Fibroblast of gingiva (primary cell): Measurements from ENCODE around the gene WNT2.
"Not testable (repeated sequence)": the region's sequence is repeated elsewhere in the genome, so short reads cannot be mapped to it uniquely, and the experiment has no call there.

Experiments
- DNase-seq: peaks from one replicate; pipeline ENCODE4 v3.0.0-alpha.2; 2011; ENCODE audit warnings: low read depth

The WNT2 gene

GRCh38 chr7:117262546-117262945 is 60.3 kb downstream of the WNT2 start:
- no peak for DNase-seq

GRCh38 chr7:117259615-117260014 is 63.2 kb downstream of the WNT2 start:
- DNase-seq, result peak; percentile 61

- DNase-seq, result no peak
Measured at GRCh38 chr7:117251687-117252086, 71.2 kb downstream of the WNT2 start.

- DNase-seq, result no peak
Measured at GRCh38 chr7:117250801-117251200, 72.1 kb downstream of the WNT2 start.

- DNase-seq, result no peak
Measured at GRCh38 chr7:117250245-117250644, 72.6 kb downstream of the WNT2 start.

- DNase-seq, result no peak
Measured at GRCh38 chr7:117249696-117250095, 73.2 kb downstream of the WNT2 start.

GRCh38 chr7:117248829-117249228 is 74.0 kb downstream of the WNT2 start:
- DNase-seq, result no peak

GRCh38 chr7:117247809-117248208 is 75.0 kb downstream of the WNT2 start:
- DNase-seq, result no peak

- not testable (repeated sequence) for DNase-seq
Measured at GRCh38 chr7:117245703-117246102, 77.2 kb downstream of the WNT2 start.

- no peak for DNase-seq
Measured at GRCh38 chr7:117243390-117243789, 79.5 kb downstream of the WNT2 start.

- DNase-seq, result no peak
Measured at GRCh38 chr7:117241088-117241487, 81.8 kb downstream of the WNT2 start.

- DNase-seq, result no peak
Measured at GRCh38 chr7:117238937-117239336, 83.9 kb downstream of the WNT2 start.

- no peak for DNase-seq
Measured at GRCh38 chr7:117238472-117238871, 84.4 kb downstream of the WNT2 start.

- no peak for DNase-seq
Measured at GRCh38 chr7:117237646-117238045, 85.2 kb downstream of the WNT2 start.

GRCh38 chr7:117231047-117231359 is 91.9 kb downstream of the WNT2 start:
- no peak for DNase-seq

GRCh38 chr7:117230276-117231046 is 92.4 kb downstream of the WNT2 start:
- DNase-seq, result peak; percentile 17

- DNase-seq, result no peak
Measured at GRCh38 chr7:117229350-117229749, 93.5 kb downstream of the WNT2 start.

- DNase-seq, result no peak
Measured at GRCh38 chr7:117227091-117227490, 95.8 kb downstream of the WNT2 start.

GRCh38 chr7:117225536-117225935 is 97.3 kb downstream of the WNT2 start:
- DNase-seq, result no peak
